ENCODE results near the gene FAH. TPM values are rescaled to one million over a fixed set of nuclear protein-coding genes. Genes with fewer than 3 reads are reported as not detected.
"Not testable (repeated sequence)": the region's sequence is repeated elsewhere in the genome, so short reads cannot be mapped to it uniquely, and the experiment has no call there.

The FAH gene
- total and polyA plus RNA-seq, 2 experiments from 2014 or later: 18.2 to 46.4 TPM

DNA sequence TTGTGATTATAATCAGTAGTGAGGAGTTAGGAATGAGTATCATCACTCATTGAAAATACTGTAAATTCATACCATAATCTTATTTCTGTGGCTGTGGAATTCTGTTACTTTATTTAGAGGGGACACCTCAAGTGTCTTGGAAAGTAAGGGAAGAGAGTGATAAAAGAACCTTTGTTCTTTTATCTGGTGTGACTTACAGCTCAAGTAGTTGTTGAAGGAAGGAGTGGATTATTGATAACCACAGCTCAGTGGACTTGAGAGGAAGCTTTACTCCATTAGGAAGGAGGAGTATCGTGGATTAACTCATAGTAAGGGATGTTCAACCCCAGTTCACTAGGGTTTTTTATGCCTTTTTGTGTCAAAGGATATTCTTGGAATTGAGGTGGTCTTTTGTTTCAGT is 32.2 kb upstream of the FAH start:
- Histone ChIP-seq H3K36me3 (peaks cover 3% of the 10 kb centered on the region), H3K27ac (no peak overlapping the region), H3K27me3 (peaks cover 8% of the 10 kb centered on the region), H3K4me3 (no peak overlapping the region), H3K9me3 (ENCODE audit: low read depth) (no peaks in the 10 kb centered on the region), H3K4me1 (ENCODE audit: low read depth) (peaks cover 35% of the 10 kb centered on the region)
- peak in 1 of 2 donors; percentile 76 for DNase-seq (ENCODE audit: low read depth in 1 of 2, low spot score in 1 of 2)
- TF ChIP-seq, protein P1, sequence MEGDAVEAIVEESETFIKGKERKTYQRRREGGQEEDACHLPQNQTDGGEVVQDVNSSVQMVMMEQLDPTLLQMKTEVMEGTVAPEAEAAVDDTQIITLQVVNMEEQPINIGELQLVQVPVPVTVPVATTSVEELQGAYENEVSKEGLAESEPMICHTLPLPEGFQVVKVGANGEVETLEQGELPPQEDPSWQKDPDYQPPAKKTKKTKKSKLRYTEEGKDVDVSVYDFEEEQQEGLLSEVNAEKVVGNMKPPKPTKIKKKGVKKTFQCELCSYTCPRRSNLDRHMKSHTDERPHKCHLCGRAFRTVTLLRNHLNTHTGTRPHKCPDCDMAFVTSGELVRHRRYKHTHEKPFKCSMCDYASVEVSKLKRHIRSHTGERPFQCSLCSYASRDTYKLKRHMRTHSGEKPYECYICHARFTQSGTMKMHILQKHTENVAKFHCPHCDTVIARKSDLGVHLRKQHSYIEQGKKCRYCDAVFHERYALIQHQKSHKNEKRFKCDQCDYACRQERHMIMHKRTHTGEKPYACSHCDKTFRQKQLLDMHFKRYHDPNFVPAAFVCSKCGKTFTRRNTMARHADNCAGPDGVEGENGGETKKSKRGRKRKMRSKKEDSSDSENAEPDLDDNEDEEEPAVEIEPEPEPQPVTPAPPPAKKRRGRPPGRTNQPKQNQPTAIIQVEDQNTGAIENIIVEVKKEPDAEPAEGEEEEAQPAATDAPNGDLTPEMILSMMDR (IDR thresholded peaks at IDR 0.05; ENCODE audit: low read depth, low read length): no peak

DNA sequence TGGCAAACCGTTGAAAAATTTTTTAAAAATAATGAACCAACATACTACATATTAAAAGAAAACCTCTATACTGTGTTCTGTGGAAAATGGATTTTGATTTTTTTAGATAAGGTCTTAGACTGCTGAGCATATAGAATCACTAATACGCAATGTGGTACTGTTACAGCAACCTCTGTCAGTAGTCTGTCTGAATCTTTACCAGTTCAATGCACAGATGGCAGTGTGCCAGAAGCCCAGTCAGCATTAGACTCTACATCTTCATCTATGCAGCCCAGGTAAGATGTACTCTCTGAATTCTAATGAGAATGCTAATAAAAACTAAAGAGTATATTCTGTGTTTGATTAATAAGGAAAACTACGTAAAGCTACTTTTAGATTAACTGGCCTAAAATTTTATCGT is 31.3 kb upstream of the FAH start:
- peaks cover 3% of the 10 kb centered on the region for H3K36me3 ChIP-seq
- peak in 1 of 2 donors; percentile 38 for DNase-seq (ENCODE audit: low read depth in 1 of 2, low spot score in 1 of 2)
- peaks cover 8% of the 10 kb centered on the region for H3K27me3 ChIP-seq
- TF ChIP-seq, protein P1 (IDR thresholded peaks at IDR 0.05; ENCODE audit: low read depth, low read length): no peak
- H3K4me3 ChIP-seq: no peak overlapping the region
- peaks cover 35% of the 10 kb centered on the region for H3K4me1 ChIP-seq (ENCODE audit: low read depth)
- H3K27ac ChIP-seq: no peak overlapping the region
- H3K9me3 ChIP-seq (ENCODE audit: low read depth): no peaks in the 10 kb centered on the region

DNA sequence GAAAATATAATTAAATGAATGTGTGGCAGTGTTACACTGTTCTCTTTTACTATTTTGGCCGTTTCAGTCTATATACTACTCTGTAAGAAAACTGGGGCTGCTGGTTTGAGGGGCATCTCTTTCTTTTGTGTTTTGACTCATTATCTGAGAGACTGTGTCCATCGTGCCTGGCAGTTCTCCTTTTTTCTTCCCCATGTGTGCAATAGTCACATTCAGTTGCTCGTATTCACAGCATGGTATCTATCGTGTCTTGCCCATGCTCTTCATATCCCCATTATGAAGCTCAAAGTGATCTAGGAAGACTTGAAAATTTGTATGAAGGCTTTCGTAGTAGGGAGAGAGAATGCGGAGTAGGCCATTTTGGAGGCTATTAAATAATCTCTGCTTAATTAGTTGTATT is 29.8 kb upstream of the FAH start:
- Histone ChIP-seq H3K9me3 (ENCODE audit: low read depth) (no peaks in the 10 kb centered on the region), H3K36me3 (peaks cover 3% of the 10 kb centered on the region), H3K27ac (no peak overlapping the region), H3K4me3 (no peak overlapping the region), H3K4me1 (ENCODE audit: low read depth) (peaks cover 35% of the 10 kb centered on the region), H3K27me3 (peaks cover 8% of the 10 kb centered on the region)
- no peak for DNase-seq (ENCODE audit: low read depth in 1 of 2, low spot score in 1 of 2)
- TF ChIP-seq, protein P1 (IDR thresholded peaks at IDR 0.05; ENCODE audit: low read depth, low read length): no peak

DNA sequence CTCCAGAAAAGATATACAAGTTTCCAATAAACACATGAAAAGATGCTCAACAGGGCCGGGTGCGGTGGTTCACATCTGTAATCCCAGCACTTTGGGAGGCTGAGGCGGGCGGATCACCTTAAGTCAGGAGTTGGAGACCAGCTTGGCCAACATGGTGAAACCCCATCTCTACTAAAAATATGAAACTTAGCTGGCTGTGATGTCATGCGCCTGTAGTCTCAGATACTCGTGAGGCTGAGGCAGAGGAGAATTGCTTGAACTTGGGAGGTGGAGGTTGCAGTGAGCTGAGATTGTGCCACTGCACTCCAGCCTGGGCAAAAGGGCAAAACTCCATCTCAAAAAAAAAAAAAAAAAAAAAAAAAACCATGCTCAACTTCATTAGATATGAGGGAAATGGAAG is 25.5 kb upstream of the FAH start:
- H3K4me3 ChIP-seq; H3K27ac ChIP-seq; DNase-seq (ENCODE audit: low read depth in 1 of 2, low spot score in 1 of 2); H3K27me3 ChIP-seq; H3K4me1 ChIP-seq (ENCODE audit: low read depth); H3K9me3 ChIP-seq (ENCODE audit: low read depth): not testable (repeated sequence)
- peaks cover 18% of the 10 kb centered on the region for H3K36me3 ChIP-seq

DNA sequence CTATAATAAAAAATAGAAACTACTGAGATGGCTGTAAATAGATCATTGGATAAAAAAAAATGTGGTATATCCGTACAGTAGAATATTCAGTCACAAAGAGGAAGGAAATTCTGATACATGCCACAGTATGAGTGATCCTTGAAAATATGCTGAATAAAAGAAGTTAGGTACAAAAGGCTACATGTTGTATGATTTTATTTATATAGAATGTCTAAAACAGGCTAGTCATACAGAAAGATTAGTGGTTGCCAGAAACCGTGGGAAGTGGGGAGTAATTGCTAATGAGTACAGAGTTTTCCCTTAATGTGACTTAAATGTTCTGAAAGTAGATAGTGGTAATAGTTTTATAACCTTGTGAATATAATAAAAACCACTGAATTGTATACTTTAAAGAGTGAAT is 24.9 kb upstream of the FAH start:
- no peak for DNase-seq (ENCODE audit: low read depth in 1 of 2, low spot score in 1 of 2)
- H3K27ac ChIP-seq: no peak overlapping the region
- H3K27me3 ChIP-seq: peaks cover 6% of the 10 kb centered on the region
- peaks cover 19% of the 10 kb centered on the region for H3K36me3 ChIP-seq
- H3K4me3 ChIP-seq: no peak overlapping the region
- no peaks in the 10 kb centered on the region for H3K9me3 ChIP-seq (ENCODE audit: low read depth)
- TF ChIP-seq, protein P1 (IDR thresholded peaks at IDR 0.05; ENCODE audit: low read depth, low read length): no peak
- H3K4me1 ChIP-seq (ENCODE audit: low read depth): no peaks in the 10 kb centered on the region

DNA sequence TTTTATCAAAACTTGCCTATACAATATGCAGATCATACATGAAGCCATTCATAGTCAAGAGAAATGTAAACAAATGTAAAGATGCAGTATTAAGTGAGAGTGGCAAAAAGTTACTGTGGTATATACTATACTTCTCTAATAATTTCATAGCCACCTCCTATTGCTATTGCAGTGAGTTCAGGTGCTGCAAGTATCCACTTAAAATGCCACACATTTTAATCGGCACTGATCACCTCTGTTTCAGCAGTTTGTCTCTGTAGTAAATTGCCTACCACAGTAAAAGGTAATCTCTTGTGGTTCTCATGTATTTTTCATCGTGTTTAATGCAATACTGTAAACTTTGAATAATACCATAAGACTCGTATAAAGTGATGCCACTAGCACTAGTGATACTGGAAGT is 20.4 kb upstream of the FAH start:
- Histone ChIP-seq H3K27me3 (no peaks in the 10 kb centered on the region), H3K9me3 (ENCODE audit: low read depth) (no peaks in the 10 kb centered on the region), H3K4me1 (ENCODE audit: low read depth) (no peaks in the 10 kb centered on the region), H3K4me3 (no peak overlapping the region), H3K27ac (no peak overlapping the region), H3K36me3 (peaks cover 24% of the 10 kb centered on the region)
- DNase-seq (ENCODE audit: low read depth in 1 of 2, low spot score in 1 of 2): no peak
- TF ChIP-seq, protein P1 (IDR thresholded peaks at IDR 0.05; ENCODE audit: low read depth, low read length): no peak

All from cardiac muscle cell (in vitro differentiated cells and primary cell).